ENCODE results near the gene DOK4. TPM values are rescaled to one million over a fixed set of nuclear protein-coding genes. Genes with fewer than 3 reads are reported as not detected.

Gene DOK4
- polyA plus RNA-seq, 2 donors: 27.6 to 33.7 TPM

- no peak overlapping the region for H3K27ac ChIP-seq (ENCODE audit: low read depth in 2 of 2, low read length in 1 of 2)
- whole genome bisulfite sequencing, 2 donors: 35 to 36% methylated on average over 10 of the region's 10 CpGs
- peaks cover 0 to 10% of the 10 kb centered on the region in 2 donors for H3K36me3 ChIP-seq (ENCODE audit: control insufficient read depth in 2 of 2, insufficient read depth in 2 of 2, low read length in 1 of 2)
- H3K4me3 ChIP-seq (ENCODE audit: low read depth in 1 of 2, low read length in 2 of 2): no peak overlapping the region
- H3K9me3 ChIP-seq (ENCODE audit: control insufficient read depth in 2 of 2, insufficient read depth in 1 of 2, low read depth in 1 of 2, low read length in 1 of 2): no peaks in the 10 kb centered on the region
- no peaks in the 10 kb centered on the region for H3K27me3 ChIP-seq (ENCODE audit: control insufficient read depth in 1 of 2, insufficient read depth in 2 of 2, low read length in 2 of 2)
- no peaks in the 10 kb centered on the region for H3K4me1 ChIP-seq (ENCODE audit: control insufficient read depth in 2 of 2, insufficient read depth in 2 of 2, low read length in 1 of 2)
Observed at GRCh38 chr16:57519796-57520360, 33.6 kb upstream of the DOK4 start.

GRCh38 chr16:57518922-57519321, 32.6 kb upstream of the DOK4 start:
- H3K9me3 ChIP-seq (ENCODE audit: control insufficient read depth in 2 of 2, insufficient read depth in 1 of 2, low read depth in 1 of 2, low read length in 1 of 2): no peaks in the 10 kb centered on the region
- H3K4me1 ChIP-seq (ENCODE audit: control insufficient read depth in 2 of 2, insufficient read depth in 2 of 2, low read length in 1 of 2): no peaks in the 10 kb centered on the region
- WGBS, 2 donors: 86 to 91% methylated on average over 6 of the region's 6 CpGs
- H3K36me3 ChIP-seq (ENCODE audit: control insufficient read depth in 2 of 2, insufficient read depth in 2 of 2, low read length in 1 of 2): peaks cover 0 to 10% of the 10 kb centered on the region in 2 donors
- H3K27ac ChIP-seq (ENCODE audit: low read depth in 2 of 2, low read length in 1 of 2): no peak overlapping the region
- no peak overlapping the region for H3K4me3 ChIP-seq (ENCODE audit: low read depth in 1 of 2, low read length in 2 of 2)
- no peaks in the 10 kb centered on the region for H3K27me3 ChIP-seq (ENCODE audit: control insufficient read depth in 1 of 2, insufficient read depth in 2 of 2, low read length in 2 of 2)

DNA sequence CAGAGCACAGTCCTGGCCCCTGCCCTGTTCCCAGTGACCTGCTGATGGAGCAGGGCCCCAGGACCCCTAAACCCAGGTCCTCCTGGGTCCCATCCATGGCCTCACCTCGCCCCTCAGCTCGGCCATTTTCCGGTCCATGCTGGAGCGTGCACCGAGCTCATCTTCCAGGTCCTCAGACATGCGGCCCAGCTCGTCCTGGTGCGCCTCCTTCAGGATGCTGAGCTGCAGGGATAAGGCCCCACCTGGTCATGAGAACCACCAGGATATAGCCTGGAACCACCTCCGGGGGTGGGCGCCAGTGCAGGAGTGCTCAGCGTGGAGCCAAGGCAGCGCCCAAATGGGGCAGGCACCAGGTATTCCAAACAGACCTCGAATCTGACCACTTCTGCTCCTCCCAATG, 32.2 kb upstream of the DOK4 start:
- H3K36me3 ChIP-seq (ENCODE audit: control insufficient read depth in 2 of 2, insufficient read depth in 2 of 2, low read length in 1 of 2): peaks cover 0 to 10% of the 10 kb centered on the region in 2 donors
- H3K27ac ChIP-seq (ENCODE audit: low read depth in 2 of 2, low read length in 1 of 2): no peak overlapping the region
- WGBS, 2 donors: 87 to 90% methylated on average over 13 of the region's 13 CpGs
- H3K9me3 ChIP-seq (ENCODE audit: control insufficient read depth in 2 of 2, insufficient read depth in 1 of 2, low read depth in 1 of 2, low read length in 1 of 2): no peaks in the 10 kb centered on the region
- no peaks in the 10 kb centered on the region for H3K27me3 ChIP-seq (ENCODE audit: control insufficient read depth in 1 of 2, insufficient read depth in 2 of 2, low read length in 2 of 2)
- H3K4me1 ChIP-seq (ENCODE audit: control insufficient read depth in 2 of 2, insufficient read depth in 2 of 2, low read length in 1 of 2): no peaks in the 10 kb centered on the region
- no peak overlapping the region for H3K4me3 ChIP-seq (ENCODE audit: low read depth in 1 of 2, low read length in 2 of 2)

DNA sequence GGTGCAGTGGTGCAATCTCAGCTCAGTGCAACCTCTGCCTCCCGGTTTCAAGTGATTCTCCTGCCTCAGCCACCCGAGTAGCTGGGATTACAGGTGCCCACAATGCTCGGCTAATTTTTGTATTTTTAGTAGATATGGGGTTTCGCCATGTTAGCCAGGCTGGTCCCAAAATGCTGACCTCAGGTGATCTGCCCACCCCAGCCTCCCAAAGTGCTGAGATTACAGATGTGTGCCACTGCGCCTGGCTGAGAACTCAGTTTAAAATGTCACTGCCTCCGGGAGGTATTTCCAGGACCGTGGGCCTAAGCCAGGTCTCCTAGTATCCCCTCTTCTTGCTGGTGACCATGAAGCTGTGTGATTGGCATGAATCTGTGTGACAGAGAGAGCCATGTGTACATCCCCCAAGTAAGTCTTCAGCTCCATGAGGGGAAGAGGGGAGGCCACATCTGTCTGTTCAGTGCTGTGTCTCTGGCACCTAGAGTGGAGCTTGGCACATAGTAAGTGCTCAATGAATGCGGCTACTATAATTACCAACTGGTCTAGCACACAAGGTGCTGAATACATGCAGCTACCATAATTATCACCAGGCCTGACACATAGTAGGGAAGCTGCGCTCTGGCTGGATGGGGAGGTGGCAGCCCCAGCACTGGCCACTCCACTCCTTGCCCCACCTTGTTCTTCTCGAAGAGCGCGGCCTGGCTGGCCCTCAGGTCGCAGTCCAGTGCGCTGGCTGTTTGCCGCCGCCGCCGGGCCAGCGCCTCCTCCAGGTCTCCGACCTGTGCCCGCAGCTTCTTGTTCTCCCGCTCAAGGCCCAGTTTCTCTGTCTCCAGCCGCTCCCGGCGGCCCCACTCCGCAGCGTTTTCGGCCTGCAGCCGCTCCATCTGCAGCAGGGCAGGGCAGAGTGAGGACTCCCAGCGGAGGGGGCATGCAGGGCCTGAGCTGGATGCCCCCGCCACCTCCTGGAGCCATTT, 31.4 kb upstream of the DOK4 start:
- no peaks in the 10 kb centered on the region for H3K27me3 ChIP-seq (ENCODE audit: control insufficient read depth in 1 of 2, insufficient read depth in 2 of 2, low read length in 2 of 2)
- no peaks in the 10 kb centered on the region for H3K4me1 ChIP-seq (ENCODE audit: control insufficient read depth in 2 of 2, insufficient read depth in 2 of 2, low read length in 1 of 2)
- no peaks in the 10 kb centered on the region for H3K9me3 ChIP-seq (ENCODE audit: control insufficient read depth in 2 of 2, insufficient read depth in 1 of 2, low read depth in 1 of 2, low read length in 1 of 2)
- peaks cover 0 to 10% of the 10 kb centered on the region in 2 donors for H3K36me3 ChIP-seq (ENCODE audit: control insufficient read depth in 2 of 2, insufficient read depth in 2 of 2, low read length in 1 of 2)
- no peak overlapping the region for H3K4me3 ChIP-seq (ENCODE audit: low read depth in 1 of 2, low read length in 2 of 2)
- no peak overlapping the region for H3K27ac ChIP-seq (ENCODE audit: low read depth in 2 of 2, low read length in 1 of 2)
- WGBS, 2 donors: 91 to 92% methylated on average over 31 of the region's 31 CpGs

DNA sequence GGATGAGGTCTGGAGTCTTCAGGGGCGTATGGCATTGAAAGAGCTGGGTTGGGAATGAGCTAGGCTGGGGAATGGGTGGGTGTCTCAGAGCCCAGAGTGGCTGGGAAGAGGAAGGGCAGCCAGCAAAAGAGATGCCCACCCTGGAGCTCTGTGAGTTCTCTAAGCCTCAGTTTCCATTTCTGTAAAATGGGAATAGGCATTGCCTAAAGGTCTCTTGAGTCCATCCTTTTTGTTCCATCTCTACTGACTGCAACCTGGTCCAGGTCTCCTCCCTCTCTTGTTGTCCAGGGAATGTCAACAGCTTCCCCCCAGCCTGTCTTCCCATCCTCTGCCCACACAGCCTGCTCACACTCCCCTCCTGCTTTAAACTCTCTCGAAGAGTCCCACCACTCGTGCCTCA, 30.5 kb upstream of the DOK4 start:
- 87 to 95% methylated on average over 3 of the region's 3 CpGs for WGBS, 2 donors
- H3K9me3 ChIP-seq (ENCODE audit: control insufficient read depth in 2 of 2, insufficient read depth in 1 of 2, low read depth in 1 of 2, low read length in 1 of 2): no peaks in the 10 kb centered on the region
- no peak overlapping the region for H3K27ac ChIP-seq (ENCODE audit: low read depth in 2 of 2, low read length in 1 of 2)
- H3K27me3 ChIP-seq (ENCODE audit: control insufficient read depth in 1 of 2, insufficient read depth in 2 of 2, low read length in 2 of 2): no peaks in the 10 kb centered on the region
- no peak overlapping the region for H3K4me3 ChIP-seq (ENCODE audit: low read depth in 1 of 2, low read length in 2 of 2)
- peaks cover 0 to 11% of the 10 kb centered on the region in 2 donors for H3K36me3 ChIP-seq (ENCODE audit: control insufficient read depth in 2 of 2, insufficient read depth in 2 of 2, low read length in 1 of 2)
- H3K4me1 ChIP-seq (ENCODE audit: control insufficient read depth in 2 of 2, insufficient read depth in 2 of 2, low read length in 1 of 2): no peaks in the 10 kb centered on the region

- no peaks in the 10 kb centered on the region for H3K27me3 ChIP-seq (ENCODE audit: control insufficient read depth in 1 of 2, insufficient read depth in 2 of 2, low read length in 2 of 2)
- H3K4me1 ChIP-seq (ENCODE audit: control insufficient read depth in 2 of 2, insufficient read depth in 2 of 2, low read length in 1 of 2): no peaks in the 10 kb centered on the region
- no peaks in the 10 kb centered on the region for H3K9me3 ChIP-seq (ENCODE audit: control insufficient read depth in 2 of 2, insufficient read depth in 1 of 2, low read depth in 1 of 2, low read length in 1 of 2)
- WGBS, 2 donors: 79 to 82% methylated on average over 10 of the region's 10 CpGs
- H3K36me3 ChIP-seq (ENCODE audit: control insufficient read depth in 2 of 2, insufficient read depth in 2 of 2, low read length in 1 of 2): peaks cover 0 to 11% of the 10 kb centered on the region in 2 donors
- no peak overlapping the region for H3K4me3 ChIP-seq (ENCODE audit: low read depth in 1 of 2, low read length in 2 of 2)
- H3K27ac ChIP-seq (ENCODE audit: low read depth in 2 of 2, low read length in 1 of 2): no peak overlapping the region
Observed at GRCh38 chr16:57516176-57516725, 30.0 kb upstream of the DOK4 start.

DNA sequence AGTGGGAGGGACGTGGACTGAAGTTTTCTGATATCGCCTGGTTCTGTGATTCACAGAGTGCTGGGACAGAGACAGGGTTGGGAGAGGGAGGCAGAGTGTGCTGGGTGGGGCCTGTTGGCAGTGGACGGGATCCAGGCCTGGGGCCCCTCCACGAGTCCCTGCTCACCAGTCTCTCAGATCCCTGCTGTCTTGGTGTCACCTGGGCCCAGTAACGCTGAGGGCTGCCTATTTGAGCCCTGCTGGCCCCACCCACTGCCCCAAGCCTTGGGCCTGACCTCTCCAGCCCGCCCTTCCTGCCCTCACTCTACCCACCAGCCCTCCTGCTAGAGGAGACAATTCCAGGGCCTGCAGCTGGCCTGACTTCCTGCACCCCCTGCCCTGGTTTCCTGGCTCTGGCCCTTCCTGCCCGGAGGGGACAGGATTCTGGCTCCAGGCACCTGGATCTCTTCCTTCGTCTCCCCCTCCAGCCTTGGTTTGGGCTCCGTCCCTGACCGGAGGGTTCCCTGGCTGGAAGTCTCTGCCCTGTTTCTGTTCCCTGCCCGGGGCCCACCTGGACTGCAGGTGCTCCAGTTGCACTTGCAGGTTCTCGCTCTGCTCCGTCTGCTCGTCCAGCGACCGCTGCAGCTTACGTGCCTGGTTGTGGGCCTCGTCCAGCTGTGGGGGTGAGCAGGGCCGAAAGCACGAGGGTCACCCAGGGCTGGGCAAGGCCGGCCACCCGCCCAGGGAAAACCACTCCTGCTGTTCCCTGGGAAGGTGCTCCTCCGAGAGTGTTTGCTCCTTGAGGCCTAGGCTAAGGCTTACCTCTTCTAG, 28.7 kb upstream of the DOK4 start:
- no peaks in the 10 kb centered on the region for H3K9me3 ChIP-seq (ENCODE audit: control insufficient read depth in 2 of 2, insufficient read depth in 1 of 2, low read depth in 1 of 2, low read length in 1 of 2)
- no peaks in the 10 kb centered on the region for H3K4me1 ChIP-seq (ENCODE audit: control insufficient read depth in 2 of 2, insufficient read depth in 2 of 2, low read length in 1 of 2)
- 80 to 82% methylated on average over 23 of the region's 23 CpGs for WGBS, 2 donors
- no peaks in the 10 kb centered on the region for H3K27me3 ChIP-seq (ENCODE audit: control insufficient read depth in 1 of 2, insufficient read depth in 2 of 2, low read length in 2 of 2)
- H3K36me3 ChIP-seq (ENCODE audit: control insufficient read depth in 2 of 2, insufficient read depth in 2 of 2, low read length in 1 of 2): peaks cover 0 to 11% of the 10 kb centered on the region in 2 donors
- no peak overlapping the region for H3K4me3 ChIP-seq (ENCODE audit: low read depth in 1 of 2, low read length in 2 of 2)
- H3K27ac ChIP-seq (ENCODE audit: low read depth in 2 of 2, low read length in 1 of 2): no peak overlapping the region

- H3K27me3 ChIP-seq (ENCODE audit: control insufficient read depth in 1 of 2, insufficient read depth in 2 of 2, low read length in 2 of 2): no peaks in the 10 kb centered on the region
- no peak overlapping the region for H3K4me3 ChIP-seq (ENCODE audit: low read depth in 1 of 2, low read length in 2 of 2)
- WGBS, 2 donors: 82 to 91% methylated on average over 4 of the region's 4 CpGs
- H3K36me3 ChIP-seq (ENCODE audit: control insufficient read depth in 2 of 2, insufficient read depth in 2 of 2, low read length in 1 of 2): peaks cover 0 to 11% of the 10 kb centered on the region in 2 donors
- H3K9me3 ChIP-seq (ENCODE audit: control insufficient read depth in 2 of 2, insufficient read depth in 1 of 2, low read depth in 1 of 2, low read length in 1 of 2): no peaks in the 10 kb centered on the region
- H3K4me1 ChIP-seq (ENCODE audit: control insufficient read depth in 2 of 2, insufficient read depth in 2 of 2, low read length in 1 of 2): no peaks in the 10 kb centered on the region
- no peak overlapping the region for H3K27ac ChIP-seq (ENCODE audit: low read depth in 2 of 2, low read length in 1 of 2)
Observed at GRCh38 chr16:57514371-57514770, 28.1 kb upstream of the DOK4 start.

DNA sequence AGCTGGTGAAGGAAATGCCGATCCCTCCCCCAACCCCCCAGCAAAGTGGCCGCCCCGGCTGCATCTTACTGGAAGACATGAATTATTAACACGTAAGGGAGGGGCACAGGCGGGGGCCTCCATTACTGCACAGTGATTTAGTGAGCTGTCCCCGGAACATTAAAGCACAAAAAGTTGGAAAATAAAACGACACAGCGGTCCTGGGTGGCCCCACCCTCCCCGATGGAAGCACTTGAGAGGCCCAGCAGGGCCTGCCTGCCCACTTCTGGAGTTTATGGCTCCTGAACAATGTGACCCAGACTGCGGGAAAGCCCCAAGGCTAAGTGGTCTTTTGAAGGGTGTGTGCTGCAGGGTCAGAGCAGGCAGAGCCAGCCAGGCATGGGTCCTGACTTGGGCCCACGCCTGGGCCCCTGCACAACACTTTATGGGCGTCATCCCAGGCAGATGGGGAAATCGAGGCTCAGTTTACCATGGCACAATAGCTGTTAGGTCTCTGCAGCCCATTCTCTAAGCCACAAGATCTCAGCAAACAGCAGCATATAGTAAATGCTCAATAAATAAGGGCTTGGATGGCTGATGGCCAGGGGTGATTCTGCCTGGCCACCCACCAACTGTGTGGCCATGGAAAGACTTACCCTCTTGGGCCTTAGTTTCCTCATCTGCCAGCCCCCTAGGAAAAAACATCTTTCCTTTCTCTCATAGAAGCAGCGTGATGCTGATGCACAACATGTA, 27.2 kb upstream of the DOK4 start:
- H3K36me3 ChIP-seq (ENCODE audit: control insufficient read depth in 2 of 2, insufficient read depth in 2 of 2, low read length in 1 of 2): peaks cover 0 to 11% of the 10 kb centered on the region in 2 donors
- no peaks in the 10 kb centered on the region for H3K4me1 ChIP-seq (ENCODE audit: control insufficient read depth in 2 of 2, insufficient read depth in 2 of 2, low read length in 1 of 2)
- H3K4me3 ChIP-seq (ENCODE audit: low read depth in 1 of 2, low read length in 2 of 2): no peak overlapping the region
- H3K9me3 ChIP-seq (ENCODE audit: control insufficient read depth in 2 of 2, insufficient read depth in 1 of 2, low read depth in 1 of 2, low read length in 1 of 2): no peaks in the 10 kb centered on the region
- H3K27ac ChIP-seq (ENCODE audit: low read depth in 2 of 2, low read length in 1 of 2): no peak overlapping the region
- WGBS, 2 donors: 73 to 74% methylated on average over 14 of the region's 14 CpGs
- H3K27me3 ChIP-seq (ENCODE audit: control insufficient read depth in 1 of 2, insufficient read depth in 2 of 2, low read length in 2 of 2): no peaks in the 10 kb centered on the region

Measured in esophagus (tissue), 2 donors.